Measurements from ENCODE around the gene OXSR1. TPM values are rescaled to one million over a fixed set of nuclear protein-coding genes. Genes with fewer than 3 reads are reported as not detected.
"Not testable (repeated sequence)": the region's sequence is repeated elsewhere in the genome, so short reads cannot be mapped to it uniquely, and the experiment has no call there.

The OXSR1 gene
- total RNA-seq, 2 experiments from 2014 or later: 54.0 to 55.0 TPM

DNA sequence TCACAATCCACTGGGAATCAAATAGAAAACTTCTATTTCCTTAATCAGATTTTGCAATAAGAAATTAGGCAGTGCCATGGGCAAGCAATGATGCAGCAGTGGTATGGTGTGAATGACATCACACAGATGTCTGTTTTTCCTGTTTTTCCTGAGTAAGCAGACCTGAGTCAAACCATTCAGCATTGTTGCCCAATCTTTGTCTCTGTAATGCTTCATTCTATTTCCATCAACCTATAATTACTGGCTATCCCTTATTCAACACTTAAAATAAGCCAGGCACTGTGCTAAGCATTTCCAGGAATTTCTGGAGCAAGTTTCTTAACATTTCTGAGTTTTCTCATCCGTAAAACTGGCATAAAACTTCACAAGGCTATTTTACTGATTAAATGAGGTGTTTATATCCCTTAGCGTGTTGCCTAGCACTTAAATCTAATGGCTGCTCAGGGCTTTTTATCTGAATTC is 11.3 kb upstream of the OXSR1 start:
- Mint-ChIP-seq H3K4me1 (peaks cover 30% of the 10 kb centered on the region), H3K27ac (no peak overlapping the region), H3K27me3 (peaks cover 1% of the 10 kb centered on the region), H3K36me3 (peaks cover 1% of the 10 kb centered on the region), H3K9me3 (no peaks in the 10 kb centered on the region), H3K4me3 (no peak overlapping the region)
- ATAC-seq (ENCODE audit: low read depth) (no peak), DNase-seq (no peak)
- POLR2A ChIA-PET: interaction anchor here (4.4 kb wide), 1 partner anchor 10 kb away, joined by 27 read pairs; the partner anchor contains the start of gene OXSR1

GRCh38 chr3:38154625-38155255 is 10.6 kb upstream of the OXSR1 start:
- no peak overlapping the region for H3K27ac Mint-ChIP-seq
- ATAC-seq (ENCODE audit: low read depth): no peak
- POLR2A ChIA-PET: interaction anchor here (0.6 to 4.4 kb wide), 2 partner anchors 9 to 18 kb away, joined by 3 to 27 read pairs; partner anchors contain the start of gene OXSR1

DNA sequence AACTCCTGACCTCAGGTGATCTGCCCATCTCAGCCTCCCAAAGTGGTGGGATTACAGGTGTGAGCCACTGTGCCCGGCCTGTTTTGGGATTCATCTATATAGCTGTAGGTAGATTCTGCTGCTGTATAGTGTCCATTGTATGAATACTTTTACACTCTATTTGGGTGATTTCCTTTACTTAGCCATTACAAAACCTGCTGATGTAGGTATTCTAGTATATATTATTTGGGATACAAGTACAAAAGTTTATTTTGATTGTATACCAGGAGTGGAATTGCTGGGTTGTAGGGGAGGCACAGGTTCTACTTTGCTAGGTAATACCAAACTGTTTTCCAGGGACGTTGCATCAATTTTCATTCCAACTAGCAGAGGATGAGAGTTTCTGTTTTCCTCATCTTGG is 9.5 kb upstream of the OXSR1 start:
- no peak for DNase-seq
- Mint-ChIP-seq H3K27ac (no peak overlapping the region), H3K9me3 (no peaks in the 10 kb centered on the region), H3K4me3 (no peak overlapping the region), H3K27me3 (peaks cover 1% of the 10 kb centered on the region), H3K36me3 (peaks cover 1% of the 10 kb centered on the region), H3K4me1 (peaks cover 24% of the 10 kb centered on the region)
- ATAC-seq (ENCODE audit: low read depth): no peak
- POLR2A ChIA-PET: no interaction called here

More at GRCh38 chr3:38154625-38155255, 10.6 kb upstream of the OXSR1 start:
- peaks cover 25% of the 10 kb centered on the region for H3K4me1 Mint-ChIP-seq
- H3K9me3 Mint-ChIP-seq: no peaks in the 10 kb centered on the region
- DNase-seq: no peak
- no peak overlapping the region for H3K4me3 Mint-ChIP-seq
- peaks cover 1% of the 10 kb centered on the region for H3K36me3 Mint-ChIP-seq
- H3K27me3 Mint-ChIP-seq: peaks cover 1% of the 10 kb centered on the region

- Mint-ChIP-seq H3K27me3 (peaks cover 1% of the 10 kb centered on the region), H3K27ac (no peak overlapping the region), H3K36me3 (no peaks in the 10 kb centered on the region), H3K9me3 (no peaks in the 10 kb centered on the region), H3K4me1 (peaks cover 12% of the 10 kb centered on the region), H3K4me3 (no peak overlapping the region)
- POLR2A ChIA-PET: interaction anchor here (1.3 kb wide), 1 partner anchor 20 kb away, joined by 6 read pairs; the partner anchor contains the start of gene ACAA1
- ATAC-seq (ENCODE audit: low read depth) (no peak), DNase-seq (no peak)
Measured at GRCh38 chr3:38157117-38157516, 8.2 kb upstream of the OXSR1 start.

GRCh38 chr3:38157595-38157994 is 7.7 kb upstream of the OXSR1 start:
- Mint-ChIP-seq H3K36me3 (no peaks in the 10 kb centered on the region), H3K27me3 (peaks cover 1% of the 10 kb centered on the region), H3K4me1 (peaks cover 10% of the 10 kb centered on the region), H3K9me3 (no peaks in the 10 kb centered on the region), H3K27ac (no peak overlapping the region), H3K4me3 (no peak overlapping the region)
- ATAC-seq (ENCODE audit: low read depth): no peak
- DNase-seq: no peak
- POLR2A ChIA-PET: interaction anchor here (1.3 kb wide), 1 partner anchor 21 kb away, joined by 6 read pairs; the partner anchor contains the start of gene ACAA1

- peaks cover 8% of the 10 kb centered on the region for H3K4me1 Mint-ChIP-seq
- POLR2A ChIA-PET: interaction anchor here (0.6 to 1.3 kb wide), 2 partner anchors 22 to 28 kb away, joined by 5 to 6 read pairs; partner anchors contain the start of gene ACAA1
- H3K36me3 Mint-ChIP-seq: no peaks in the 10 kb centered on the region
- H3K9me3 Mint-ChIP-seq: no peaks in the 10 kb centered on the region
- H3K4me3 Mint-ChIP-seq: no peak overlapping the region
- ATAC-seq (ENCODE audit: low read depth) (no peak), DNase-seq (no peak)
- H3K27ac Mint-ChIP-seq: no peak overlapping the region
- H3K27me3 Mint-ChIP-seq: peaks cover 1% of the 10 kb centered on the region
Measured at GRCh38 chr3:38158472-38158871, 6.9 kb upstream of the OXSR1 start.

DNA sequence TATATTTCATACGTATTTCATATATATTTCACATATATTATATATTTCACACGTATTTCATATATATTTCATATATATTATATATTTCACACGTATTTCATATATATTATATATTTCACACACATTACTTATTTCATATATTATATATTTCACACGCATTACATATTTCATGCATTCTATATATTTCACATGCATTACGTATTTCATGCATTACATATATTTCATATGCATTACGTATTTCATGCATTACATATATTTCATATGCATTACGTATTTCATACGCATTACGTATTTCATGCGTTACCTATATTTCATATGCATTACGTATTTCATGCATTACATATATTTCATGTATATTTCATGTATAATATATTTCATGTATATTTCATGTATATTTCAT is 4.6 kb upstream of the OXSR1 start:
- H3K36me3 Mint-ChIP-seq; POLR2A ChIA-PET; H3K27me3 Mint-ChIP-seq; H3K4me3 Mint-ChIP-seq; ATAC-seq (ENCODE audit: low read depth); H3K27ac Mint-ChIP-seq; H3K9me3 Mint-ChIP-seq; DNase-seq: not testable (repeated sequence)
- peaks cover 16% of the 10 kb centered on the region for H3K4me1 Mint-ChIP-seq

DNA sequence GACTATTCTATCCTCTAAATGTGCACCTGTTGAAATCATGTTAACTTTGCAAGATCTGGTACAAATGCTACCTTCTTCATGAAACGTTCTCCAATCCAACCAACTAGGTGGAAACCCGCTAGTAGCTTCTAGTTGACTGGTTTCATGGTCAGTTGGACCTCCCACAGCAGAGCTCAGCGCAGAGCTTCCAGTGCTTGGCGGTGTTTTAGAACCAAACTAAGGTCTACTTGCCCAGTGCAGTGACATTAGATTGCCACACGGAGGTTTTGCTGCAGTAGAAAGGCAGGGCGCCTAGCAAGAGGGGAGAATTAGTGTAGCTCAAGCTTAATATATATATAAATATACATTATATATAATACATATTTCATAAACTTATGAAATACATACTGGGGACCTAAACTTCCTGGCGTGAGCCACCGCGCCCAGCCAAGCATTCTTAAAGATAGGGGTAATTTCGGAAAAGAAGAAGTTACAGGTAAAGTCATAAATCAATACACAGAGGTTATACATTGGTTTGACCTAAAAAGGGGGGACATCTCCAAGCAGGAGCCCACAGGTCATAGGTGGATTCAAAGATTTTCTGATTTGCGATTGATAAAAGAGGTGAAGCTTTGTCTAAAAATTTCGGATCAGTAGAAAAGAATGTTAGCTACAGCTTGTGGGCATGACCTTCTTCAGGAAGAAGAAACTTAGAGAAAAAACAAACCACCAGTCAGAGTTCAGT is 2.1 kb upstream of the OXSR1 start:
- DNase-seq (no peak), ATAC-seq (ENCODE audit: low read depth) (no peak)
- Mint-ChIP-seq H3K4me3 (no peak overlapping the region), H3K27me3 (peaks cover 1% of the 10 kb centered on the region), H3K9me3 (no peaks in the 10 kb centered on the region), H3K4me1 (peaks cover 33% of the 10 kb centered on the region), H3K27ac (peak overlapping the region; percentile 99), H3K36me3 (peaks cover 12% of the 10 kb centered on the region)
- POLR2A ChIA-PET: interaction anchor here (2.0 to 5.4 kb wide), 5 partner anchors 10 to 30 kb away, joined by 8 to 171 read pairs (median 19); partner anchors contain the start of genes ACAA1 and MYD88

- peak overlapping the region; percentile 82 for H3K4me3 Mint-ChIP-seq
Measured at GRCh38 chr3:38163841-38164642, 1.3 kb upstream of the OXSR1 start.

DNA sequence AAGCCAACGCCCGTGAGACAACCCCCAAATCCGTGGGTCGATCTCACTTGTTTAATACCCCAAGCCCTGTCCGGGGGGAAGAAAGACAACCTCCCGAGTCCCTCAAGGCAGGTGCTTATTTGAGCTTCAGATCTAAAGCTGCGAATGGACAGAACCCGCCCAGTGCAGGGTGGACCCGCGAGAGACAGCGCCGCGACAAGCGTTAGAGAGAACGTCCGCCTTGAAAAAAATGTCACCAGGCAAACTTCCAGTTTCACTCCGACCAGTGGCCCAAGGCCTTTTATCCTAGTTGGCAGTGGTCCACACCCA is 740 bp upstream of the OXSR1 start:
- H3K9me3 Mint-ChIP-seq: no peaks in the 10 kb centered on the region
- no peaks in the 10 kb centered on the region for H3K27me3 Mint-ChIP-seq
- peak; percentile 42 for ATAC-seq (ENCODE audit: low read depth)
- H3K4me3 Mint-ChIP-seq: peak overlapping the region; percentile 82
- H3K4me1 Mint-ChIP-seq: peaks cover 43% of the 10 kb centered on the region
- H3K36me3 Mint-ChIP-seq: peaks cover 17% of the 10 kb centered on the region
- DNase-seq: no peak
- peak overlapping the region; percentile 99 for H3K27ac Mint-ChIP-seq
- POLR2A ChIA-PET: interaction anchor here (1.3 to 5.4 kb wide), 14 partner anchors 11 to 291 kb away, joined by 3 to 171 read pairs (median 8); partner anchors contain the start of genes ACAA1, DLEC1, MYD88 and PLCD1

More at GRCh38 chr3:38163841-38164642, 1.3 kb upstream of the OXSR1 start:
- peak overlapping the region; percentile 99 for H3K27ac Mint-ChIP-seq
- no peak for ATAC-seq (ENCODE audit: low read depth)
- DNase-seq: no peak
- peaks cover 17% of the 10 kb centered on the region for H3K36me3 Mint-ChIP-seq
- H3K9me3 Mint-ChIP-seq: no peaks in the 10 kb centered on the region
- H3K4me1 Mint-ChIP-seq: peaks cover 40% of the 10 kb centered on the region
- POLR2A ChIA-PET: interaction anchor here (1.3 to 5.4 kb wide), 14 partner anchors 11 to 292 kb away, joined by 3 to 171 read pairs (median 8); partner anchors contain the start of genes ACAA1, DLEC1, MYD88 and PLCD1
- no peaks in the 10 kb centered on the region for H3K27me3 Mint-ChIP-seq

DNA sequence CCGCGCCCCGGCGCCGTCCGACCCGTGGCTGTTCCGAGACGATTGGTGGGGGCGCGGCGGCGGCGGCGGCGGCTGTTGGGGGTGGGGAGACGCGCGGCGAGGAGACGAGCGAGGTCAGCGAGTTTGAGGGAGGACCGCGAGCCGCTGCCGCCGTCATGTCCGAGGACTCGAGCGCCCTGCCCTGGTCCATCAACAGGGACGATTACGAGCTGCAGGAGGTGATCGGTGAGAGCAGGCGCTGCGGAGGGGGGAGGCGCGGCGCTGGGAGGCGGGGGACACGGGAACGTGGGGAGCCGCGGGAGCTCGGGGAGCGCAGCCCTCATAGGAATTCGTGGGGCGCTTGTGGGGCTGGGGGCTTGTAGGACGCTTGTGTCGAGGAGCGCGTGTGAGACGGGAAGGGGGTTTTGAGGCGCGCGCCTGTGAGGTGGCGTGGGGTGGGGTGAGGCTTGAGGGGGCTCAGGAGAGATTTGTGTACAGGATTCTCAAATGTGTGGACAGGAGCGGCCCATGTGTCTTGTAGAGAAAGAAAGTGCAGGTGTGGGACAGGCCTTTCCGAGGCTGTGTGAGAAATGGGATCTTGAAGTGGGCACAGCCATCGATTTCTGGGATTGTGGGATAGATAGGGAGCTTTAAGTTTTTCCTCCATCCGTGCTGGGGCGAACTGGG is 518 bp downstream of the OXSR1 start:
- H3K4me1 Mint-ChIP-seq: peaks cover 49% of the 10 kb centered on the region
- POLR2A ChIA-PET: interaction anchor here (0.7 to 5.4 kb wide), 14 partner anchors 12 to 292 kb away, joined by 3 to 171 read pairs (median 6); partner anchors contain the start of genes ACAA1, DLEC1, MYD88 and PLCD1
- DNase-seq (no peak), ATAC-seq (ENCODE audit: low read depth) (no peak)
- H3K4me3 Mint-ChIP-seq: peak overlapping the region; percentile 82
- H3K27me3 Mint-ChIP-seq: no peaks in the 10 kb centered on the region
- peaks cover 24% of the 10 kb centered on the region for H3K36me3 Mint-ChIP-seq
- H3K9me3 Mint-ChIP-seq: no peaks in the 10 kb centered on the region
- peak overlapping the region; percentile 99 for H3K27ac Mint-ChIP-seq

DNA sequence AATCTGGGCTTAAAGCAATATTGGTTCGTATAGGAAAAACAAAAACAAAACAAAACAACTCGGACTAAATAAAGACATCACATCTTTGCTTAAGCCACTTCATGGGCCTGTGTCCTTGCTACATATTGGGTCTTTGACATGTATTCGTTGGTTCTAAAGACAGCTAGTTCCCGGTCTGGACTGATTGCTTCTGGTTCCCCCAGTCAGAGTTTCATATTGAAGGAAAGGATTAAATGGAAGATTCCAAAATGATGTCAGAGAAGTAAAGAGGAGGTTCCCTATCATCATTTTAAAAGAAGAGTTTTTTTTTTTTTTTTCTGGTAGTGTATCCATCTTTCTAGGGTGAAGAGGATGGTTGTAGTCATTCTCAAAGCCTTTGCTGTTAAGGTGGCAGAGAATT is 2.3 kb downstream of the OXSR1 start:
- Mint-ChIP-seq H3K9me3 (no peaks in the 10 kb centered on the region), H3K36me3 (peaks cover 24% of the 10 kb centered on the region), H3K4me1 (peaks cover 58% of the 10 kb centered on the region), H3K27ac (no peak overlapping the region), H3K4me3 (peak overlapping the region; percentile 82), H3K27me3 (no peaks in the 10 kb centered on the region)
- POLR2A ChIA-PET: interaction anchor here (5.4 kb wide), 1 partner anchor 29 kb away, joined by 171 read pairs; the partner anchor contains the start of genes ACAA1 and MYD88
- DNase-seq (no peak), ATAC-seq (ENCODE audit: low read depth) (no peak)
